Upper lobe of right lung (tissue), 1 donor: ENCODE data around the gene ATG7. TPM values are rescaled to one million over a fixed set of nuclear protein-coding genes. Genes with fewer than 3 reads are reported as not detected.

Source experiments
- ATAC-seq: fragments of 200-7000 bp; cut with Tn5 transposase; one replicate; pipeline ENCODE4 v1.9.1; 2020; ENCODE audit warnings: mild to moderate bottlenecking, moderate library complexity
- DNase-seq: peaks from one replicate; pipeline ENCODE4 v3.0.0-alpha.2; 2020
- H3K27ac ChIP-seq: fragments of 200-600 bp; one replicate; pipeline ENCODE4 v1.8.0; 2022
- H3K27me3 ChIP-seq: fragments of 200-600 bp; one replicate; pipeline ENCODE4 v1.8.0; 2022; ENCODE audit warnings: mild to moderate bottlenecking
- H3K36me3 ChIP-seq: fragments of 200-600 bp; one replicate; pipeline ENCODE4 v1.8.0; 2022
- H3K4me1 ChIP-seq: fragments of 200-600 bp; one replicate; pipeline ENCODE4 v1.8.0; 2022
- H3K4me3 ChIP-seq: fragments of 200-600 bp; one replicate; pipeline ENCODE4 v1.8.0; 2022; ENCODE audit warnings: mild to moderate bottlenecking
- H3K9me3 ChIP-seq: fragments of 200-600 bp; one replicate; pipeline ENCODE4 v1.8.0; 2022
- intact Hi-C: fragments of 100-400 bp; cut with DNase I; formaldehyde crosslinking; loops from one replicate; pipeline ENCODE4 v1.11.0; 2022
- total RNA-seq: library from RNA; stranded (reverse); fragmentation: NEBNext Ultra II Directional; extraction: Animal tissue kit (Norgen Biotek cat#: 25700); gene quantifications from one replicate; pipeline ENCODE4 v1.2.1, GENCODE V29; 2021
- TF ChIP-seq, protein P1 (sequence below): fragments of 200-600 bp; IDR thresholded peaks from one replicate; pipeline ENCODE4 v1.8.0; 2022; ENCODE audit warnings: antibody characterized with exemption
- donor health status: DM: no; HTN: yes; CAD: no; lungs with severe emphysema.

The ATG7 gene
- total RNA-seq, 1 donor from 2014 or later = 49.9 TPM

GRCh38 chr3:11535243-11535960 is 263.2 kb downstream of the ATG7 start:
- DNase-seq (peak; percentile 40), ATAC-seq (no peak)
- H3K27ac ChIP-seq = no peak overlapping the region
- no peaks in the 10 kb centered on the region for H3K4me1 ChIP-seq
- no peaks in the 10 kb centered on the region for H3K27me3 ChIP-seq
- no peaks in the 10 kb centered on the region for H3K9me3 ChIP-seq
- TF ChIP-seq, protein P1, sequence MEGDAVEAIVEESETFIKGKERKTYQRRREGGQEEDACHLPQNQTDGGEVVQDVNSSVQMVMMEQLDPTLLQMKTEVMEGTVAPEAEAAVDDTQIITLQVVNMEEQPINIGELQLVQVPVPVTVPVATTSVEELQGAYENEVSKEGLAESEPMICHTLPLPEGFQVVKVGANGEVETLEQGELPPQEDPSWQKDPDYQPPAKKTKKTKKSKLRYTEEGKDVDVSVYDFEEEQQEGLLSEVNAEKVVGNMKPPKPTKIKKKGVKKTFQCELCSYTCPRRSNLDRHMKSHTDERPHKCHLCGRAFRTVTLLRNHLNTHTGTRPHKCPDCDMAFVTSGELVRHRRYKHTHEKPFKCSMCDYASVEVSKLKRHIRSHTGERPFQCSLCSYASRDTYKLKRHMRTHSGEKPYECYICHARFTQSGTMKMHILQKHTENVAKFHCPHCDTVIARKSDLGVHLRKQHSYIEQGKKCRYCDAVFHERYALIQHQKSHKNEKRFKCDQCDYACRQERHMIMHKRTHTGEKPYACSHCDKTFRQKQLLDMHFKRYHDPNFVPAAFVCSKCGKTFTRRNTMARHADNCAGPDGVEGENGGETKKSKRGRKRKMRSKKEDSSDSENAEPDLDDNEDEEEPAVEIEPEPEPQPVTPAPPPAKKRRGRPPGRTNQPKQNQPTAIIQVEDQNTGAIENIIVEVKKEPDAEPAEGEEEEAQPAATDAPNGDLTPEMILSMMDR = no peak
- no peak overlapping the region for H3K4me3 ChIP-seq
- intact Hi-C loops = no loop called here
- H3K36me3 ChIP-seq = no peaks in the 10 kb centered on the region

- DNase-seq (peak; percentile 49), ATAC-seq (no peak)
- Histone ChIP-seq H3K27ac (no peak overlapping the region), H3K4me1 (no peaks in the 10 kb centered on the region), H3K4me3 (no peak overlapping the region), H3K36me3 (no peaks in the 10 kb centered on the region), H3K9me3 (no peaks in the 10 kb centered on the region), H3K27me3 (no peaks in the 10 kb centered on the region)
- intact Hi-C loops = no loop called here
- TF ChIP-seq, protein P1 = no peak
These were observed 264.1 kb downstream of the ATG7 start for GRCh38 chr3:11536132-11536935.

DNA sequence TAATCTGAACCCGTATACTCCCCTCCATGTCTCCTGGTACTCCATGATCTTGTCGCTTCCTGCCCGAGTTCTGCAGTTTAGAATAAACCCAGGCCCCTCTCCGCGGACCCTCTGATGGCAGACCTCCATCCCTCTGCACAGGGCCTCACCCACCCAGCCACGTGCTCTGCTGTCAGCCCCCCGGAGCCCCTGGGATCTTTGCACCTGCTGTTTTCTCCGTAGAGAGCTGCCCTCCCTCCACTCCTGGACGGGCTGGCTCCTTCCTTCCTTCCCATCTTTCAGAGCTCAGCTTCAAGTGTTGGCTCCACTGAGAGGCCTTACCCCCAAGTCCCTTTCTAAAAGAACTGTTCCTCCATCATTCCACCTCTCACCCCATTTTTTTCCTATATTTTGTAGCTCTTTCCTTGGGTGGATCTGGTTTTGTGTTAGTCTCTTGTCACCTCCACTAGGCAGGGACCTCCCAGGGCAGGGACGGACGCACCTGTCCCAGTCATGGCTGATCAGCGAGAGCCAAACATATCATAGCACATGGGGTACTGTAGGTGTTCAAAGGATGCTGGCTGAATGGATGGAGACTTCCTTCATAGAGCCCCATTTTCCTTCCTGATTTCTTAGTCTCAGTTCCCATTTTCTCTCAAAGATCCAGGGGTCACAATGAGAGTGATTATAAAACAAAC is 264.9 kb downstream of the ATG7 start:
- Histone ChIP-seq H3K36me3 (no peaks in the 10 kb centered on the region), H3K4me3 (no peak overlapping the region), H3K9me3 (no peaks in the 10 kb centered on the region), H3K4me1 (no peaks in the 10 kb centered on the region), H3K27ac (no peak overlapping the region), H3K27me3 (no peaks in the 10 kb centered on the region)
- peak; percentile 34 for DNase-seq
- TF ChIP-seq, protein P1 = no peak
- intact Hi-C loops = no loop called here
- ATAC-seq = no peak

- Histone ChIP-seq H3K9me3 (no peaks in the 10 kb centered on the region), H3K27ac (no peak overlapping the region), H3K27me3 (no peaks in the 10 kb centered on the region), H3K4me3 (no peak overlapping the region), H3K36me3 (no peaks in the 10 kb centered on the region), H3K4me1 (no peaks in the 10 kb centered on the region)
- DNase-seq = no peak
- TF ChIP-seq, protein P1 = no peak
- ATAC-seq = no peak
- intact Hi-C loops = no loop called here
These were observed 266.4 kb downstream of the ATG7 start for GRCh38 chr3:11538581-11538980.

- TF ChIP-seq, protein P1 = no peak
- intact Hi-C loops = no loop called here
- Histone ChIP-seq H3K9me3 (no peaks in the 10 kb centered on the region), H3K27me3 (no peaks in the 10 kb centered on the region), H3K4me3 (no peak overlapping the region), H3K36me3 (no peaks in the 10 kb centered on the region), H3K4me1 (no peaks in the 10 kb centered on the region), H3K27ac (no peak overlapping the region)
- ATAC-seq = no peak
- peak; percentile 6 for DNase-seq
These were observed 267.0 kb downstream of the ATG7 start for GRCh38 chr3:11539218-11539617.
